ENCODE data around the gene OR3A3.

GRCh38 chr17:3433741-3434140 lies 22.6 kb downstream of the OR3A3 start, which contains the start of gene OR1E2:
- TF ChIP-seq CTCF (IDR thresholded peaks at IDR 0.05) (no peak), POLR2AphosphoS5 (IDR thresholded peaks at IDR 0.05) (no peak), POLR2A (IDR thresholded peaks at IDR 0.05) (no peak)

Data from gastroesophageal sphincter (tissue), 3 donors.